HL-60 (cell line): ENCODE results near the gene GLI3.

Source experiments
- POLR2AphosphoS5 ChIP-seq: IDR thresholded peaks from 2 replicates; pipeline ENCODE4 v1.6.1; 2012; ENCODE audit warnings: low read depth
- REST ChIP-seq: IDR thresholded peaks from 2 replicates; pipeline ENCODE4 v1.6.1; 2012; ENCODE audit warnings: low read depth; ENCODE audit not compliant: insufficient replicate concordance
- TF ChIP-seq, protein P1 (sequence below): IDR thresholded peaks from one replicate; pipeline ENCODE4 v1.5.1; 2011; ENCODE audit warnings: low read length, control low read depth, inconsistent platforms; ENCODE audit not compliant: insufficient read depth

DNA sequence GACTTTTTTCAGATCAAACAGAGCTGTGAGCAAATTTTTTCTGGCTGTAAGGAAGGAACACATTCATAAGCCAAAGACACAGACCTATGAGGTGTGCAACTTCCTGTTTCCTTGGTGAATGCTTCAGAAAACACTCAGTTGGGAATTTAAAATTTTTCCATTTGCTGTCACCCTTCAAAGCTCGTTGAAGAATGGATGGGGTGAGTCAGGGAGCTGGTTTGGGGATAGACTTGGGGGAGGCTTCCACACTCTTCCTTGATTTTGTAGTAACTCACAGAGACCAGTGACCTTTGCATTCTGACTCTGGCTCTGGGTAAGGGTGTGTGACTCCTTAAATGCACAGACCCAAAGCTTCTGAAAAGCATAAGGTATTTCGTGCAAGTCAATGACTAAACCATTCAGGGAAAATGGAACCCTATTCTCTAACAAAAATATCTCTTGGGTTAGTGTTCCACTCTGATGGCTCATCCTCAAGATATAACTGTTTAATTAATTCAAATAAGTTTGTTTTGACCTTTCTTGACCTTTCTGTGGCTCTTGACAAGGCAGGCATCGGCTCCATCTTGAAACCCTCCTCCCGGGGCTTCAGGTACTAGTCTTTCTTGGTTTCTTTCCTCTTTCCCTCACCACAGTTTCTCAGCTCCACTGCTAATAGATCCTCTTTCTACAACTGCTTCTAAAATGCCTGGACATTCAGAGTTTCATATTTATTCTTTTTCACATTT is 306.3 kb downstream of the GLI3 start:
- TF ChIP-seq, protein P1, sequence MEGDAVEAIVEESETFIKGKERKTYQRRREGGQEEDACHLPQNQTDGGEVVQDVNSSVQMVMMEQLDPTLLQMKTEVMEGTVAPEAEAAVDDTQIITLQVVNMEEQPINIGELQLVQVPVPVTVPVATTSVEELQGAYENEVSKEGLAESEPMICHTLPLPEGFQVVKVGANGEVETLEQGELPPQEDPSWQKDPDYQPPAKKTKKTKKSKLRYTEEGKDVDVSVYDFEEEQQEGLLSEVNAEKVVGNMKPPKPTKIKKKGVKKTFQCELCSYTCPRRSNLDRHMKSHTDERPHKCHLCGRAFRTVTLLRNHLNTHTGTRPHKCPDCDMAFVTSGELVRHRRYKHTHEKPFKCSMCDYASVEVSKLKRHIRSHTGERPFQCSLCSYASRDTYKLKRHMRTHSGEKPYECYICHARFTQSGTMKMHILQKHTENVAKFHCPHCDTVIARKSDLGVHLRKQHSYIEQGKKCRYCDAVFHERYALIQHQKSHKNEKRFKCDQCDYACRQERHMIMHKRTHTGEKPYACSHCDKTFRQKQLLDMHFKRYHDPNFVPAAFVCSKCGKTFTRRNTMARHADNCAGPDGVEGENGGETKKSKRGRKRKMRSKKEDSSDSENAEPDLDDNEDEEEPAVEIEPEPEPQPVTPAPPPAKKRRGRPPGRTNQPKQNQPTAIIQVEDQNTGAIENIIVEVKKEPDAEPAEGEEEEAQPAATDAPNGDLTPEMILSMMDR = no peak
- TF ChIP-seq POLR2AphosphoS5 (no peak), REST (no peak)
